ENCODE measurements around the gene TMEM39A. TPM values are rescaled to one million over a fixed set of nuclear protein-coding genes. Genes with fewer than 3 reads are reported as not detected.

TMEM39A gene
- total RNA-seq: 10 to 100 TPM; 30.2 to 53.7 (median 36.4) TPM

GRCh38 chr3:119463171-119464169 is at the start of gene TMEM39A:
Gene TMEM39A, minus strand, starts transcription at chr3:119463615. Its CDS starts 1,541 bp downstream, at chr3:119462074.
- Histone ChIP-seq H3K4me1 (peaks cover 0 to 4% of the 10 kb centered on the region in 2 donors), H3K4me3 (peak within 1 kb of the TSS; percentile 90 to 95 (median 94)), H3K27me3 (no peaks in the 10 kb centered on the region), H3K9me3 (no peaks in the 10 kb centered on the region), H3K36me3 (no peaks in the 10 kb centered on the region), H3K27ac (peak within 1 kb of the TSS; percentile 91)
- TF ChIP-seq POLR2AphosphoS5 (IDR thresholded peaks at IDR 0.05): peak; percentile 92 to 97 (median 95)
- peak; percentile 78 for TF ChIP-seq POLR2A (IDR thresholded peaks at IDR 0.05)
- TF ChIP-seq CTCF (IDR thresholded peaks at IDR 0.05): peak; percentile 15 to 44 (median 19)
- intact Hi-C loops (cut with DNase I; ENCODE audit: low total_unique reads): no loop called here
- peak; percentile 99 for DNase-seq (ENCODE audit: low spot score in 2 of 2)

GRCh38 chr3:119510690-119511089 is 47.3 kb upstream of the TMEM39A start:
- Histone ChIP-seq H3K4me1 (no peaks in the 10 kb centered on the region), H3K27ac (no peak overlapping the region), H3K4me3 (no peak overlapping the region), H3K36me3 (peaks cover 10% of the 10 kb centered on the region), H3K27me3 (no peaks in the 10 kb centered on the region), H3K9me3 (no peaks in the 10 kb centered on the region)
- intact Hi-C loops (cut with DNase I; ENCODE audit: low total_unique reads): no loop called here
- no peak for DNase-seq (ENCODE audit: low spot score in 2 of 2)
- TF ChIP-seq POLR2A (IDR thresholded peaks at IDR 0.05) (no peak), CTCF (IDR thresholded peaks at IDR 0.05) (no peak), POLR2AphosphoS5 (IDR thresholded peaks at IDR 0.05) (no peak)

GRCh38 chr3:119508172-119508845 is 44.9 kb upstream of the TMEM39A start:
- intact Hi-C loops (cut with DNase I; ENCODE audit: low total_unique reads): no loop called here
- Histone ChIP-seq H3K4me1 (no peaks in the 10 kb centered on the region), H3K27ac (no peak overlapping the region), H3K4me3 (no peak overlapping the region), H3K9me3 (no peaks in the 10 kb centered on the region), H3K36me3 (peaks cover 12% of the 10 kb centered on the region), H3K27me3 (no peaks in the 10 kb centered on the region)
- no peak for DNase-seq (ENCODE audit: low spot score in 2 of 2)
- TF ChIP-seq CTCF (IDR thresholded peaks at IDR 0.05) (no peak), POLR2A (IDR thresholded peaks at IDR 0.05) (no peak), POLR2AphosphoS5 (IDR thresholded peaks at IDR 0.05) (no peak)

- TF ChIP-seq POLR2AphosphoS5 (IDR thresholded peaks at IDR 0.05) (no peak), POLR2A (IDR thresholded peaks at IDR 0.05) (no peak), CTCF (IDR thresholded peaks at IDR 0.05) (no peak)
- peaks cover 12% of the 10 kb centered on the region for H3K36me3 ChIP-seq
Observed at GRCh38 chr3:119507404-119507803, 44.0 kb upstream of the TMEM39A start.

More at GRCh38 chr3:119507404-119507803, 44.0 kb upstream of the TMEM39A start:
- no peak for DNase-seq (ENCODE audit: low spot score in 2 of 2)
- Histone ChIP-seq H3K4me3 (no peak overlapping the region), H3K4me1 (no peaks in the 10 kb centered on the region), H3K27me3 (no peaks in the 10 kb centered on the region), H3K27ac (no peak overlapping the region), H3K9me3 (no peaks in the 10 kb centered on the region)
- intact Hi-C loops (cut with DNase I; ENCODE audit: low total_unique reads): no loop called here

Data from breast epithelium (tissue), 4 donors.